ENCODE measurements around the gene MMP10.

- no peak for TF ChIP-seq CTCF (IDR thresholded peaks at IDR 0.05)
- no peak for TF ChIP-seq ZFX (IDR thresholded peaks at IDR 0.05; ENCODE audit: borderline replicate concordance)
Observed at GRCh38 chr11:102829316-102830000, 49.0 kb upstream of the MMP10 start.

All from 22Rv1 (cell line).